HG03060 (cell line): ENCODE data around the gene HEMGN.

Experiments used
- ATAC-seq: cut with Tn5 transposase; IDR thresholded peaks from one replicate; pipeline ENCODE4 v1.9.1; 2021; ENCODE audit warnings: low read depth, moderate number of reproducible peaks; ENCODE audit not compliant: unreplicated experiment

The HEMGN gene

DNA sequence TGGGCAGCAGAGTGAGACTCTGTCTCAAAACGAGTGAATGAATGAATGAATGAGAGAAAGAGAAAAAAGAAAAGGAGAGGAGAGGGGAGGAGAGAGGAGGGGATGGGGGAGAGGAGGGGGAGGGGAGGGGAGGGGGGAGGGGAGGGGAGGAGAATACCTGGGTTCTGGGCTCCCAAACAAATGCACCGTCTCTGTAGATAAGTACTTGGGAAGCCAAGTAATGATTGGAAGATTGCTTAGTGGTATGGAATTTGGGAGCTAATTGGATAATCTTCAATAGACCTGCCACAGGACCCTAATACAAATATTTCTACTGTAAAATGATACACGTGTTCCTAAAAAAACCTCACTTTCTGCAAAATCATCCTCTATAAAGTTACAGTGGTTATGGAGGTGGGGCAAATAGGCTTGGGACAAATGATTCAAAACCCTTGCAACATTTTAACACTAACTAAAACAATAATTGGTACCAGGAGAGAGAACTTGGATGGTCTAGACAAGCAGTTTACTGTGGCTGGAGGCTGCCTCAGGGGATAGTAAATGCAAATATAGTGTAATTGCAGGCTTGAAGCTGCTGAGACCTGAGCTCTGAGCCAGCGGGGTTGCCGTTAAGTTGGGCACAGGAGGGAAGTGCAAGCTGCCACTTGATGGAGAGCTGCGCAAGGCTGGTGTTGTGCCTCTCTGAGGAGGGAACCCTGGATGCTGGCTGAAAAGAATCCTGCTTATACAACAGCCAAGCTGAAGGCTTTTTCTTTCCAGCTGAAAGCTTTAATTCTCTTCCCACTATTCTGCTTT lies 3.5 kb downstream of the HEMGN start:
- ATAC-seq = no peak

DNA sequence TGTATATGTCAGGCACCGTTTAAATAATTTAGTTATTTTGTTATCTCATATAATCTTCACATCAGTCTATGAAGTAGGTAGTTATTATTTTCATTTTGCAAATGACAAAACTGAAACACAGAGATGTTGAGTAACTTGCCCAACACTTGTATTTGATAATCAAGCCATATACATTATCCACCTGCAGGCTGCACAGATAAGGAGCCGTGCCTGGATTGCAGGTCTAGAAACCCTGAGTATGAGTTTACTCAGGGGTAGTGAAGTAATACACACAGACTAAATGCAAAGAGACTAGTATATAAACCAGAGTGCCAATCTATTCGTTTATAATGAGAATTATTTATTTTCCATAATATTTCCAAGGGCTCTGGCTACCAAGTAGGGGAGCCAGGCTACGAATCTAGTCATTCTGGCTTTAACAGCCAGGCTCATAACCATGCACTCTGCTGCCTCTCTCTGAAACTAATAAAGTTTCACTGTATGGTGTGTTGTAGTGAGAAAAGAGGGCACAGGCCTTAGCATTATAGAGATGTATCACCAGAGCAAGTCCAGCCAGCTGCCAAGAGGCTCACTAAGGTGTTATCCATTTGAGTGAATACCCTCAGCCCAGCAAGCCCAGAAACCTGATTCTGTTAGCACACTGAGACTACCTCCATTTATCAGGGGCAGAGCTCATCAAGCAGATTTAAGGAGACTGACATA lies 4.5 kb downstream of the HEMGN start:
- no peak for ATAC-seq

DNA sequence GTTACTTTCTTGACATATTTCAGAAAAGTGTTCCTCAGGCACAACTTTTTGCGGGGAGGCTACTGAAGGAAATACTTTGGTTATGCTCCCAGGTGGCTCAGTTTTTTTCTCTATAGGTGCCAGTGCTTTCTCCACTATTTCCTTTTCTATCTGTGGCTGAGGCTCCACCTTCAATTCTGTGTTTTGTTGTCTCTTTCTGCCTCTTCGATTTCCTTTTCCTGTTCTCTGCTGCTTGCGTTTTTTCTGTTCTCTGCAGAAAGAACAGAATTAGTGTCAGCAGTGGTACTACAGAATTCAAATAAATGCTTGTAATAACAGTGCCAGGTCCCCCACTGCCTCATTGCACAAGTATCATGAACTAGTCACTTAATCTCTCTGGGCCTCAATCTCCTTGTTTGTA lies 7.0 kb downstream of the HEMGN start:
- ATAC-seq = no peak

DNA sequence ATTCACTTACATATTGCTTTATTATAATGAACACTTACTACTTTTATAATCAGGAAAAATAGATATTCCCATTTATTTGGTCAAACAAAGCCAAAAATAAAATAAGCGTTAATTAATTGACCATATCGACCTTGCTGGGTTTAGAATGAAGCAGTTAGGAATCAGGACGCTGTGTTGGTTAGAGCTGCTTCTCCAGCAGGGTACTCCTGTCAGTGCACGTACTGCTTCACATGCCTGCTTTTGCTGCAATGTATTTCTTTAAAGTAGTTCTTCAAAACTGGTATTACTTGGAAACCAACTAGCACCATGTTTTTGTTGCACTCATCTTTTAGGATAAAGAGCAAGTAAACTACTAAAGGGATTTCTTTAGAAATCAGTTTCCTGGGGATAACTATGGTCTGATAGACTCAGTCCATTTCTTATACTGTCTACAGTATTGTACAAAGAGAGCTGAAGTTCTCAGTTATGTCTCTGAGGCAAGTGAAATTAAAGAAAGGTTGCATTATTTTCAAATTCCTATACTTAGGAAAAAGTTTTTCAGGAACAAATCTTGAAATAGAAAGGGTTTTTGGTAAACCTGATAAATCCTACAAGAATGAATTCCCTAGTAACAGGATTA lies 8.9 kb downstream of the HEMGN start:
- no peak for ATAC-seq

DNA sequence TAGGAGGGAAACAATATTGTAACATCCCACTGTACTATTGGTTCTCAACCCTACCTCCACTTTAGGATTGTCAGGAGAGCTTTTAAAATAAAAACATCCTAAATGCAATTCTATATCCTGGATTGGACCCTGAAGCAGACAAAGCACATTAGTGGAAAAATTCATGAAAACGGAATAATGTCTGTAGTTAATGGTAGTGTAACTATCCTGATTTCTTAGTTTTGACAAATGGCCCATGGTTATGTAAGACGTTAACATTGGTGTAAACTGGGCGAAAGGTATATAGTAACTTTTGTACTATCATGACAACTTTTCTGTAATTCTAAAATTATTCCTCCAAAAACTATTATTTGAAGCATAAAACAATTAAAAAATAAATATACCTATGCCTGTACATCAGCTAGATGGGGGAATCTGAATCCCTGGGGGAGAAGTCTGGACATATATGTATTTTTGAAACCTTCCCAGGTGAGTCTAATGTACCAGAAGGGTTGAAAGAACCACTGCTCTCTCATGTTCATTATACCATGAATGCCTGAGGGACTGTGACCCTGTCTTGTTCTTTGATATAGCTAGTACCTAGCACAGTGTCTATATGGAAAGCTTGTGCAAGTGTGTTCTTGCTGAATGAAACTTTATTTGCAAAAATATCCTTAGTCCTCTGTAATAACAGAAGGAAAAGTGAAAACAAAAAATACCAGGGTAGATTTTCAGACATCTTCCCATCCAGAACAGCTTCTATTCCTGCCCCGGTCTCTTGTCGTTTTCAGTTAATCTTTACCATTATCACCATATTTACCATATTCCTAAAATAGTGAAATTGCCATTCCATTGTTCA lies 12.3 kb downstream of the HEMGN start:
- no peak for ATAC-seq

DNA sequence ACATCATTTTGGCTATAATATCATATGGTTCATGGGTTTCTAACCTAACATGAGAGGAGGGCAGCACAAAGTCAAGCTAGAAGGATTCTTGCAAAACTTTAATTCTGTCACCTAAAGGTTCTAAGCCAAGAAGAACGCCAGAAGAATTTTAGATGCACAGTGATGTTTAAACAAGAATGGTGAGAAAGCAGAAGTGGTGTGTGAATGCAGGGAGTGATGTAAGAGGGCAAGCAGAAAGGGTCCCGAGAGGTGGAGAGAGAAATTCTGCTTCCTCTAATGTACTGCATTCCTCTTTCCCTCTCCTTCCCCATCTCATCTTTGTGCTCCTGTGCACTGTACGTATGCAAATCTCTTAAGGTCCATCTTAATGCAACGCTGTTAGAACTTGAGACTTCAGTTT lies 13.6 kb downstream of the HEMGN start:
- no peak for ATAC-seq

DNA sequence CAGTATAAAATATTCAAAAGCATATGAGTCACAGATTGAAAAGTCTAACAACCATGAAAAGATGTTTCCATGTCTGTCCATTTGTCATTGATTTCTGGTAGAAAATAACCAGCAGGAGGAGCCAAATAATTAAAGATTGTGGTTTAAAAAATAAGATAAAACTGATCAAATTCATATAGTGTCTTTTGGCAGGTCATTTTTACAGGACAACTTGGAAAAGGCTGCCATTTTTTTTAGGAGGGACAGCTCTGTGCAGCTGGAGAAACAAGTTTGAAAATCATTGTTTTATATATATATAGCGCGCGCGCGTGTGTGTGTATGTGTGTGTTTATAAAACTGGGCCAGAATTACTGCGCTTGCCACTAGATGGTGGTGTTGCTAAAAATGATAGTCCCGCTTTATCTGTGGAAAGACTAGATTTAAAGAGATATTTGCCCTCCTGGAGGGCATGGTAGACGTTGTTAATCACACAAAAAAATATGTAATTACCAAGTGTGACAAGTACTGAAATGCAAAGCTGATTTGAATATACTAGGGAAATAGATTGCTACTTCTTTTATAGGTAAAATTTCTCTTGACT lies 14.4 kb downstream of the HEMGN start:
- no peak for ATAC-seq

DNA sequence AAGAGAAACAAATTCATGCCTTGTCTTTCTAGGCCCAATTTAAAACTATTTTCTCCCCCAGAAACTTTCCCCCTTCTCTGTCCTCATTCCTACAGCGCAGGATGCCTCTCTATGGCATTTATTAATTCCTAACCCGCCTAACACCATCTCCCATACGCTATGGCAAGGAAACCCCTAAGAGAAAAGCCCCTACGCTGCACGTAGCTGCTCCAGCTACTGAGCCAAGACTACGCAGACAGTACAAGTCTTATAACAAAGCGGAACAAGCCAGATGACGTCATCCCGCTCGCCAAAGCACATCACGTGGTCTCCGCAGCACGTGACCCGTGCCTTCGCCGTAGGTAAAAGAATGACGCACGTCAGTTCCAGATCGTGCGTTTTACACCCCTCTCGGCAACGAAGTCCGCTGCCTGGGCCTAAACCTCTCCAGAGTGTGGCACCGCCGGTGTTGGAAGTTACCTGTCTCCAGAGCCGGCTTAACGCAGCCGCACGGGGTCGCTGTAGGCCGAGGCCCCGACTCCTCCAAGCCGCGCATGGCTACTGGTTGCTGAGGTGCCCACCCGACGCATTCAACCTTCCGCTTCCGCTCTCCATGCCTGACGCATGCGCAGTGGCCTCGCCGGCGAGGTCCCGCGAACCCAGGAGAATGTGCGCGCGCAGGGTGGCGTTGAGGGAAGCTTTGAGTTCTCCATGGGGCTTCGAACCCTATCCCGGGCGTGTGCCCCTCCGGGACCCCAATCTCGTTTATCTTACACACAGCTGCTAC lies 15.8 kb downstream of the HEMGN start, which contains the start of gene TRMO:
TSS of gene TRMO (minus strand) at position 542 of the 766 bp plus-strand sequence. CDS start at position 535, 7 bp downstream.
- ATAC-seq = peak; percentile 76

DNA sequence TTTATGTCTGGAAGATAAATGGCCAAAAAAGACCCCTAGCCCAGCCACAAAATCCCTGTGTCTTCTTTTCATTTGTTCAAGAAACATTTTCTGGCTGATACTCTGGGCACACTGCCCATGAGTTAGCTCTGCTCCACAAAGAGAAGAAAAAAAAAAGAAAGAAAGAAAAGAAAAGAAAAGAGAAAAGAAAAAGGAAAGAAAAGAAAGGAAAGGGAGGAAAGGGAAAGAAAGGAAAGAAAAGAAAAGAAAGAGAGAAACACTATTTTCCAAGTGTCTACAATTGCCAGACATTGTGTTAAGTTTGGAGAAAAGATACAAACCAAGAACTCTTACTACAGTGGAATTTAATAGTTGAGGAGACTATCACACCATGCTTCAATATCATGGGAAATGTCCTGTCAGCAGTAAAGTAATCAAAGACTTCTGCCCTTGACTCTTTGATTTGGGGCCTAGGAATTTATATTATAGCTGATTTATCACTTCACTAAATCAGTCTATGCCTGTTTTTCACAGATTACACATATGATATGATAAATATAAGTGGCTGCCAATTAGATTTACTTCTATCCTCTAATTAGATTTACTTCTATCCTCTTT lies 18.7 kb downstream of the HEMGN start:
- ATAC-seq = no peak

DNA sequence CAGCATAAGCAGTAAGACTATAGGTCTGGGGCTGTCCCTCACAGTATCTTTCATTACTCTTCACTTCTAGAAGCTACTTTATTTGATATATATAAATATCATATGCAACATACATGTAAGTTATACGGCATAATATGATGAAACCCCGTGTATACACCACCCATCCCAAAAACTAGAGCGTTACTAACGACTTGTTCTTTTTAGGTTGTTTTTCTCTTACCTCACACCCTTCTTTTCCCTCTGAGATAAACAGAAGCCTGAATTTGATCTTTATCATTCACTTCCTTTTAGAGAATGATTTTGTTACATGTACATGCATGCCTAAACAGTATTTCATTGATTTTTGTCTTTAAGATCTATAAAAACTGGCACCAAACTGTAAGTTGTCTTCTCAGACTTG lies 19.4 kb downstream of the HEMGN start:
- no peak for ATAC-seq

DNA sequence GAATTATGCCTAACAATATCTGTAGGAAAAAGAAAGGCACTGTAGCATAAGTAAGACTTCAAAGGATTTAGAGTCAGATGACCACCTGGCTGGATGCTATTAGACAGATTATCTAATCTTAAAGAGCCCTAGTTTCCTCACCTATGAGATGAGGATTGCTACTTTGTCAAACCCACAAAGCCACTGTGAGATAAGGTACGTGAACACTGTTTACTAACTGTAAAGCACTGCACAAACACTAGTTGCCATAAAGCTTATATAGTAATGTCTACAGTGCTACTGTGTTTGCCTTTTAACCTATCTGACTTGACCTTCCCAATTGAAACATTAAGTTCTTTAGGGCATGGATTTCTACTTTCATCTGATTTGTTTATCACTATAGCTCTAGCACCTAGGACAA lies 26.0 kb downstream of the HEMGN start:
- ATAC-seq = no peak

DNA sequence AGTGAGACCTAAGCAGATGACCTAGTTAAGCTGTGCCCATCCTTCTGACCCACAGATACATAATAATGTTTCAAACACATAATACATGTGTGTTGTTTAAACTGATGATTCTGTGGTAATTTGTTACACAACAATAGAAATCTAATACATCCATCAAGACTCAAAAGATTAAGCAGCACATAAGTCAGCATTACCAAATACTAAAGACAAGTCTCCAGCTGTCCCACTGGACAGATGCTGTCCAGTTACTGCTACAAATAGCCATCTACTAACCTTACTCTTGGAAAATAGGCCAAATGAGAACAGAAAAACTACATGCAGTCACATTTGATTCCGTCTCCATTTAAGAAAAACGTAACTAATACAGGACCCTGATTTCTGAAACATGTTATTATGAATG lies 26.4 kb downstream of the HEMGN start:
- ATAC-seq = no peak

DNA sequence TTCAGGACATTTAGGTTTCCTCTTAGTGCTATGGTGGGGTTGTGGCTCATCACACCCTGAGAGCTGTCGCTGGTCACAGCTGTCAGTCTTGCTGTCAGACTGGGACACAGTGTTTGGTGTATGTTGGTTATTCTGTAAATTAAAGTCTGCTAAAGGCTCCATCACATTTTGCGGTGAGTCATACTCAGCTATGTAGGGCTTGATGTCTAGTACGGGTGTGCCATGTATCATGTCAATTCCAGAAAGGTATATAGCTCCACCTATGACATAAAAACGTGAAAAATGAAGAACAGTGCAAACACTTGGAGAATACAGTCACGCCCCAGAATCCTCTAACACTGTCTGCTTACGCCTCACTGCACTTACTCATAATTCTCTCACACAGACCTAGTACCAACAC lies 27.6 kb downstream of the HEMGN start:
- ATAC-seq = no peak

DNA sequence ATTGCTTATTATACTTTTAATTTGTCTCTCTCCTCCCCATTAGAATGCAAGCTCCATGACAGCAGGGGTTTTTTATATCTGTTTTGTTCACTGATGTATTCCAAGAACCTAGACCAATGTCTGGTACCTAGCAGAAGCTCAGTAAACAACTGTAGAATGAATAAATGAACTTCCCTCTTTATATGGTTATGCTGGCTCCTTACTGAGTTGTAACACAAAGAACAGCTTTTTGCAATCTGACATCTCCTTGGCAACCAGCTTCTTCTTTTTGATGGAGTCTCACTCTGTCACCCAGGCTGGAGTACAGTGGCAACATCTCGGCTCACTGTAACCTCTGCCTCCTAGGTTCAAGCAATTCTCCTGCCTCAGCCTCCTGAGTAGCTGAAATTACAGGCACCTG lies 29.3 kb downstream of the HEMGN start:
- no peak for ATAC-seq

DNA sequence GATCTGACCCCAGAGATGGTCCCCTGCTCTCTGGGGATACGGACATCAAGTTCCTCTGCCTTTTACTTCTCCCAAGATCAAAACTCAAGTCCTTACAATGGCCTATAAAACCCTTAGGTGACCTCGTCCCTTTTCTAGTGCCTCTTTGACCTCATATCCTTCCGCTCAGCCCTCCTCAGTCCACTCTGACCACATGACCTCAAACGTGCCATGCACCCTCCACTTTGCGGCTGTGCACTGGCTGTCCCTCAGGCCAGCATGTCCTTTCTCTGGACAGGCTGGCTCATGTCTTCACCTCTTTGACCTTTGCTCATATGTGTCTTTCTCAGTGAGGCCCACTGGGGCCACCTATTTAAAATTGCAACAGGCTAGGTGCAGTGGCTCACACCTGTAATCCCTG lies 30.3 kb downstream of the HEMGN start:
- ATAC-seq = no peak

DNA sequence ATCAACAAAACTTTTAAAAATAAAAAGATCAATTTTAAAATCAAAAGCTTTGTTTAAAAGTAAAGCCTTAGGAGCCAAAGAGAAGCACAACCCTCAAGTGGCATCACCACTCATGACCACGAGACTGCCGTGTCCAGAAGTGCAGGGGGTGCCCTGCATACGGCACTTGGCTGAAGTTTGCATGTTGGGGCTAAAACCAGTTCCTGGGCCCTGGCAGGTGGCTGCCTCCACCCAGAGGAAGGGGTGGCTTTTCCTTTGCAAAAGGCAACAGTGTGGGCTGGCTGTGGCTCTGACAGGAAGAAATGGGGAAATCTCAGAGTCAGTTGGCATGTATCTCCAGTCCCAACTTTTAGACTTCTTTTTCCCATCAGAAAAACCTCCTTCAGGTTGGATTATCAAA lies 30.9 kb downstream of the HEMGN start:
- ATAC-seq = no peak

DNA sequence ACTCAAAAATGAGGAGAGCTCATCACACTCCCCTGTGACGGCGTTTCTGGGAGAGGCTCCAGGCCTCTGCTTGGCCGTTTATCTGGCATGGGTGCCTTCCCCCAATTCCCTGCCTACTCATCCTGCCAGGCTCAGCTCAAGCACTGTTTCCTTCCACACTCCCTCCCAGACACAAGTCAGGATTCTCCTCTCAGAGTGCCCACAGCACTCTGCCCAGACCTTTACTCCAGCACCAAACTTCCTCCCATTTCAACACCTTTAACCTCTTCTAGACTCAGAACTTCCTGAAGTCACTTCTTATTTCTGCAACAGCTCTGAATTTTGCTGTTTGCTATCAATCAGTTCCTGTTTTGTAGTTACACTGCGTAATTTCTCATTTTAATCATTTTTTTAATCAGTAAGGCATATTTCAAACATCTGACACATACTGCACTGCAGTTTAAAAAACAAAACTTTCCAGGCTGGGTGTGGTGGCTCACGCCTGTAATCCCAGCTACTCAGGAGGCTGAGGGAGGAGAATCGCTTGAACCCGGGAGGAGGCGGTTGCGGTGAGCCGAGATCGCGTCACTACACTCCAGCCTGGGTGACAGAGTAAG lies 31.6 kb downstream of the HEMGN start:
- ATAC-seq = no peak

DNA sequence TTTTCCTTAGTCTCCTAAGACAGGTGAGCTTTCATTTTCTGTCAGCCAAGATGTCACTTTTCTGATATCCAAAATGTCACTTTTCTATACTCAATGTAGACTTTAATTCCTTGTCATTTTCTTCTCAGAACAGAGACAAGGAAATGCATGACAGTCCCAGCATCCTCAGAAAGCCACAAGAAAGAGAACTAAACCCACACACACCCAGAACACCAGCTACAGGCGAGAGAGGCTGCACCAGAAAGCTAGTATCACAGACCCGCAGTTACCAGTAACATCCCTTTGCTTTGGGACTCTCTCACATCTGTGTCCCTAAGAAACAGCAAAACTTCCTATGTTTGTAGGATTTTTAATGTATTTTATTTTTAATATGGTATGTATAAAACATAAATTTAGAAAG lies 32.7 kb downstream of the HEMGN start:
- ATAC-seq = no peak

DNA sequence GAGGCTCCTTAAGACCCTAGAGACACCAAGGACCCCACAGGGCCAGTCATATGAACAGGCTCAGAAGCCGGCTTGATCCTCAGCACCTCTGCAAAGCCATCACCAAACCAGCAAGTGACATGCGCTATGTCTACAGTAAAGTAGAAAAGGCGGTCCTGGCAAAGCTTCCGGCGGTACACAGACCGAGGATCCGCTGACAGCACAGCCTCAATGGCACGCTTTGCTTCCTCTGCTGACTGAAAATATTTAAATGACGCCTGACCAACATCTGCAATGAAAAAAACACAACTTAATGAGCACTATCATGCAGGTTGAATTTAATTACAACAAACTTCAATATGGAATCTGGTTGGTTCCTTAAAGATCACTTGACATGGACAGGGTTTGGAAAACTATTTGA lies 33.2 kb downstream of the HEMGN start:
- no peak for ATAC-seq
